ENCODE results near the gene CYP2W1.

GRCh38 chr7:979151-979550 lies 3.8 kb upstream of the CYP2W1 start:
- TF ChIP-seq CTCF (IDR thresholded peaks at IDR 0.05) = no peak
- TF ChIP-seq EP300 (IDR thresholded peaks at IDR 0.05; ENCODE audit: low read depth) = no peak

Measured in transverse colon (tissue), 3 donors.